A549 (cell line): ENCODE measurements around the gene KLHL29.

Experiments
- BHLHE40 ChIP-seq: IDR thresholded peaks from 2 replicates; pipeline ENCODE4 v1.6.1; 2012; ENCODE audit warnings: low read depth, low read length, inconsistent platforms
- CBX2 ChIP-seq: fragments of 200-600 bp; sonication (generic); IDR thresholded peaks from 2 replicates; pipeline ENCODE4 v1.6.1; 2016; ENCODE audit warnings: low read depth, mild to moderate bottlenecking, borderline replicate concordance
- HOXA7 ChIP-seq: fragments of 250-450 bp; sonication (Bioruptor Pico); IDR thresholded peaks from 2 replicates; pipeline ENCODE4 v1.5.0; 2020; ENCODE audit warnings: mild to moderate bottlenecking, moderate library complexity
- HOXB13 ChIP-seq: fragments of 250-450 bp; sonication (Bioruptor Pico); IDR thresholded peaks from 2 replicates; pipeline ENCODE4 v1.5.0; 2020; ENCODE audit warnings: low read depth, mild to moderate bottlenecking, moderate library complexity
- PHF8 ChIP-seq: fragments of 200-600 bp; sonication (generic); IDR thresholded peaks from 2 replicates; pipeline ENCODE4 v1.6.1; 2016; ENCODE audit warnings: low read depth, mild to moderate bottlenecking, antibody characterized with exemption, moderate library complexity, borderline replicate concordance
- POLR2A ChIP-seq: IDR thresholded peaks from 2 replicates; pipeline ENCODE4 v1.6.1; 2012; ENCODE audit warnings: mild to moderate bottlenecking, low read length
- RARB ChIP-seq: fragments of 250-450 bp; sonication (Bioruptor Pico); IDR thresholded peaks from 2 replicates; pipeline ENCODE4 v1.8.0; 2021; ENCODE audit warnings: mild to moderate bottlenecking, moderate library complexity
- SMC3 ChIP-seq: fragments of >200 bp; sonication (Bioruptor Twin); formaldehyde crosslinking; IDR thresholded peaks from 3 replicates; pipeline ENCODE4 v1.6.1; 2018; ENCODE audit warnings: inconsistent platforms
- SREBF2 ChIP-seq: fragments of 450-650 bp; IDR thresholded peaks from 2 replicates; pipeline ENCODE4 v1.6.1; 2014; ENCODE audit warnings: mild to moderate bottlenecking, moderate library complexity
- TP53 ChIP-seq: fragments of 250-450 bp; sonication (Bioruptor Pico); IDR thresholded peaks from 2 replicates; pipeline ENCODE4 v1.5.0; 2021; ENCODE audit warnings: mild to moderate bottlenecking, moderate library complexity
- TF ChIP-seq, protein P1 (sequence below): fragments of >200 bp; sonication (Bioruptor Twin); formaldehyde crosslinking; IDR thresholded peaks from 3 replicates; pipeline ENCODE4 v1.5.1; 2016
- TF ChIP-seq, protein P2 (sequence below): fragments of 450-650 bp; IDR thresholded peaks from 2 replicates; pipeline ENCODE4 v1.6.1; 2014; ENCODE audit warnings: antibody characterized with exemption
- TF ChIP-seq, protein P3 (sequence below): fragments of 250-450 bp; sonication (Bioruptor Pico); IDR thresholded peaks from 2 replicates; pipeline ENCODE4 v1.5.0; 2020; ENCODE audit warnings: low read depth, mild to moderate bottlenecking, moderate library complexity

DNA sequence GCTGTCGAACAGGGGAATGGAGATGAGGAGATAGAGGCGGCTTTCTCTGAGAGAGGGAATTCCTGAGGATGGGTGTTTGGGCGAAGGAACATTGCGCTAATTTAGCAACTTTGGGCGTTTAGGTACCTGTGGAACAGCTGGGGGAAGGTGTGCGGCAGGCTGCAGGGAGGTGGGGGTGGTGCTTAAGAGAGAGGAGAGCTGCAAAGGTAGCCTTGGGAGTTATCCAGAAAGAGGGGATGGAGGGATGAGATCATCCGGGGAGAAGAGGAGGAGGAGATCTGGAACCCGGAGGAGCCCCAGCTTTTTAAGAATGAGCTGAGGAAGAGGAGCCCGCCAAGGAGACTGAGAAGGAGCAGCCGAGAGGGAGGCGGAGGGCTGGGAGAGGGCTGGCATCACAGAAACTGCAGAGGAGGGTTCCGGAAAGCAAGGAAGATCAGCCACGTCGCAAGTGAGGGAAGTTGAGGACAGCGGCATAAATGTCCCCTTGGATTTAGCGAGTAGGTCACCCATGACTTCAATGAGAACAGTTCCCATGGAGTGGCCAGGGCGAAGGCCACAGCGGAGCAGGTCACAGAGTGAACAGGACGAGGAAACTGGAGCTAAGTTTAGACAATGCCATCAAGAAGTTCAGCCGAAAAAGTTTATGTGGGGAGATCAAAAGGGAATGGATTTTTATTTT is 174.7 kb downstream of the KLHL29 start:
- TF ChIP-seq BHLHE40 (no peak), PHF8 (no peak), SREBF2 (no peak), TP53 (CRISPR knock-in tag) (no peak), HOXB13 (CRISPR knock-in tag) (no peak), POLR2A (no peak), CBX2 (no peak), SMC3 (no peak), HOXA7 (CRISPR knock-in tag) (no peak), RARB (CRISPR knock-in tag) (no peak)
- TF ChIP-seq, protein P1, sequence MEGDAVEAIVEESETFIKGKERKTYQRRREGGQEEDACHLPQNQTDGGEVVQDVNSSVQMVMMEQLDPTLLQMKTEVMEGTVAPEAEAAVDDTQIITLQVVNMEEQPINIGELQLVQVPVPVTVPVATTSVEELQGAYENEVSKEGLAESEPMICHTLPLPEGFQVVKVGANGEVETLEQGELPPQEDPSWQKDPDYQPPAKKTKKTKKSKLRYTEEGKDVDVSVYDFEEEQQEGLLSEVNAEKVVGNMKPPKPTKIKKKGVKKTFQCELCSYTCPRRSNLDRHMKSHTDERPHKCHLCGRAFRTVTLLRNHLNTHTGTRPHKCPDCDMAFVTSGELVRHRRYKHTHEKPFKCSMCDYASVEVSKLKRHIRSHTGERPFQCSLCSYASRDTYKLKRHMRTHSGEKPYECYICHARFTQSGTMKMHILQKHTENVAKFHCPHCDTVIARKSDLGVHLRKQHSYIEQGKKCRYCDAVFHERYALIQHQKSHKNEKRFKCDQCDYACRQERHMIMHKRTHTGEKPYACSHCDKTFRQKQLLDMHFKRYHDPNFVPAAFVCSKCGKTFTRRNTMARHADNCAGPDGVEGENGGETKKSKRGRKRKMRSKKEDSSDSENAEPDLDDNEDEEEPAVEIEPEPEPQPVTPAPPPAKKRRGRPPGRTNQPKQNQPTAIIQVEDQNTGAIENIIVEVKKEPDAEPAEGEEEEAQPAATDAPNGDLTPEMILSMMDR = no peak
- TF ChIP-seq, protein P2, sequence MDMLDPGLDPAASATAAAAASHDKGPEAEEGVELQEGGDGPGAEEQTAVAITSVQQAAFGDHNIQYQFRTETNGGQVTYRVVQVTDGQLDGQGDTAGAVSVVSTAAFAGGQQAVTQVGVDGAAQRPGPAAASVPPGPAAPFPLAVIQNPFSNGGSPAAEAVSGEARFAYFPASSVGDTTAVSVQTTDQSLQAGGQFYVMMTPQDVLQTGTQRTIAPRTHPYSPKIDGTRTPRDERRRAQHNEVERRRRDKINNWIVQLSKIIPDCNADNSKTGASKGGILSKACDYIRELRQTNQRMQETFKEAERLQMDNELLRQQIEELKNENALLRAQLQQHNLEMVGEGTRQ = no peak
- TF ChIP-seq, protein P3, sequence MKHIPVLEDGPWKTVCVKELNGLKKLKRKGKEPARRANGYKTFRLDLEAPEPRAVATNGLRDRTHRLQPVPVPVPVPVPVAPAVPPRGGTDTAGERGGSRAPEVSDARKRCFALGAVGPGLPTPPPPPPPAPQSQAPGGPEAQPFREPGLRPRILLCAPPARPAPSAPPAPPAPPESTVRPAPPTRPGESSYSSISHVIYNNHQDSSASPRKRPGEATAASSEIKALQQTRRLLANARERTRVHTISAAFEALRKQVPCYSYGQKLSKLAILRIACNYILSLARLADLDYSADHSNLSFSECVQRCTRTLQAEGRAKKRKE (CRISPR knock-in tag) = no peak
